Body of pancreas (tissue), 4 donors: ENCODE results near the gene KIAA1217.

ENCODE experiments used
- CTCF ChIP-seq, 7 experiments: fragments of 450-650 bp in 4 of 7; fragments of 200-600 bp in 3 of 7; sonication (generic) in 3 of 7; IDR thresholded peaks; one replicate each; pipeline ENCODE4 v1.5.1; 2016 to 2019; ENCODE audit warnings: antibody characterized with exemption in 7 of 7
- POLR2A ChIP-seq, 3 donors: fragments of 450-650 bp; IDR thresholded peaks; one replicate each; pipeline ENCODE4 v1.6.1; 2016; ENCODE audit warnings: antibody characterized with exemption in 3 of 3, mild to moderate bottlenecking in 2 of 3

GRCh38 chr10:24385776-24386175, 176.8 kb downstream of the KIAA1217 start:
- TF ChIP-seq CTCF (IDR thresholded peaks at IDR 0.05): no peak
- TF ChIP-seq POLR2A (IDR thresholded peaks at IDR 0.05): no peak
